DND-41 (cell line): ENCODE data around the gene DSTN.

Experiments
- ATAC-seq: fragments of 200-7000 bp; cut with Tn5 transposase; 3 replicates; pipeline ENCODE4 v1.9.1; 2021; ENCODE audit warnings: low read depth; ENCODE audit not compliant: insufficient read depth
- DNase-seq: peaks from one replicate; pipeline ENCODE4 v3.0.0-alpha.2; 2020
- H2AFZ ChIP-seq: 2 replicates; pipeline ENCODE4 v1.6.0; 2012; ENCODE audit warnings: low read depth, low read length
- H3K27ac ChIP-seq: 2 replicates; pipeline ENCODE4 v1.5.1; 2012; ENCODE audit warnings: low read length, inconsistent platforms
- H3K27me3 ChIP-seq: fragments of 200-600 bp; sonication (generic); 2 replicates; pipeline ENCODE4 v1.6.0; 2012; ENCODE audit warnings: low read length, mild to moderate bottlenecking, inconsistent platforms; ENCODE audit not compliant: insufficient read depth, poor library complexity
- H3K36me3 ChIP-seq: 2 replicates; pipeline ENCODE4 v1.5.1; 2012; ENCODE audit warnings: low read length, inconsistent platforms; ENCODE audit not compliant: insufficient read depth
- H3K4me1 ChIP-seq: 2 replicates; pipeline ENCODE4 v1.5.1; 2012; ENCODE audit warnings: mild to moderate bottlenecking, low read length; ENCODE audit not compliant: insufficient read depth
- H3K4me2 ChIP-seq: 2 replicates; pipeline ENCODE4 v1.6.0; 2012; ENCODE audit warnings: mild to moderate bottlenecking, moderate library complexity, low read length, inconsistent platforms; ENCODE audit not compliant: insufficient read depth
- H3K4me3 ChIP-seq, 2 experiments: fragments of 200-600 bp in 1 of 2; shearing (Covaris generic) in 1 of 2; 2 replicates each; pipeline ENCODE4 v1.5.1; 2012 to 2016; ENCODE audit warnings: inconsistent platforms in 2 of 2, low read length in 2 of 2, mild to moderate bottlenecking in 2 of 2, low read depth in 1 of 2, moderate library complexity in 1 of 2
- H3K79me2 ChIP-seq: 2 replicates; pipeline ENCODE4 v1.6.0; 2012; ENCODE audit warnings: low read length, inconsistent platforms; ENCODE audit not compliant: insufficient read depth
- H3K9ac ChIP-seq: 2 replicates; pipeline ENCODE4 v1.6.0; 2012; ENCODE audit warnings: low read depth, mild to moderate bottlenecking, inconsistent platforms, low read length, moderate library complexity
- H3K9me3 ChIP-seq: 2 replicates; pipeline ENCODE4 v1.5.1; 2012; ENCODE audit warnings: low read length, moderate library complexity, mild to moderate bottlenecking, inconsistent platforms; ENCODE audit not compliant: insufficient read depth, severe bottlenecking
- H4K20me1 ChIP-seq: 2 replicates; pipeline ENCODE4 v1.6.0; 2012; ENCODE audit warnings: low read length; ENCODE audit not compliant: insufficient read depth
- CTCF ChIP-seq: IDR thresholded peaks from 2 replicates; pipeline ENCODE4 v1.5.1; 2012; ENCODE audit warnings: borderline replicate concordance, low read length, moderate library complexity, mild to moderate bottlenecking; ENCODE audit not compliant: poor library complexity, severe bottlenecking; ENCODE audit errors: extremely low read depth
- EZH2 ChIP-seq: IDR thresholded peaks from 3 replicates; pipeline ENCODE4 v1.6.1; 2012; ENCODE audit warnings: borderline replicate concordance, low read depth, mild to moderate bottlenecking, moderate library complexity, low read length, inconsistent platforms; ENCODE audit not compliant: severe bottlenecking

DSTN gene

GRCh38 chr20:17530153-17530552 lies 39.7 kb upstream of the DSTN start:
- H3K36me3 ChIP-seq = no peaks in the 10 kb centered on the region
- no peak overlapping the region for H3K9ac ChIP-seq
- DNase-seq (no peak), ATAC-seq (no peak)
- no peaks in the 10 kb centered on the region for H4K20me1 ChIP-seq
- TF ChIP-seq CTCF = no peak
- TF ChIP-seq EZH2 = no peak
- H3K27me3 ChIP-seq = peaks cover 6% of the 10 kb centered on the region
- no peaks in the 10 kb centered on the region for H3K9me3 ChIP-seq
- H3K4me3 ChIP-seq = no peak overlapping the region
- H3K79me2 ChIP-seq = no peaks in the 10 kb centered on the region
- H3K27ac ChIP-seq = no peak overlapping the region
- no peaks in the 10 kb centered on the region for H3K4me1 ChIP-seq
- no peak overlapping the region for H2AFZ ChIP-seq
- no peak overlapping the region for H3K4me2 ChIP-seq

GRCh38 chr20:17530716-17531664 lies 38.9 kb upstream of the DSTN start, which contains the start of gene BFSP1:
BFSP1 (minus strand) TSS chr20:17531379; CDS start chr20:17531329, 50 bp downstream.
- no peaks in the 10 kb centered on the region for H3K36me3 ChIP-seq
- H3K27me3 ChIP-seq = peaks cover 6% of the 10 kb centered on the region
- no peak for ATAC-seq
- no peak for TF ChIP-seq CTCF
- TF ChIP-seq EZH2 = no peak
- H3K4me2 ChIP-seq = no peak within 1 kb of the TSS
- no peak within 1 kb of the TSS for H3K4me3 ChIP-seq
- H3K4me1 ChIP-seq = no peaks in the 10 kb centered on the region
- H2AFZ ChIP-seq = no peak within 1 kb of the TSS
- H3K79me2 ChIP-seq = no peaks in the 10 kb centered on the region
- H3K9me3 ChIP-seq = no peaks in the 10 kb centered on the region
- no peak within 1 kb of the TSS for H3K27ac ChIP-seq
- H4K20me1 ChIP-seq = no peaks in the 10 kb centered on the region
- no peak within 1 kb of the TSS for H3K9ac ChIP-seq
- DNase-seq = no peak

GRCh38 chr20:17531665-17532025 lies 38.2 kb upstream of the DSTN start:
- no peaks in the 10 kb centered on the region for H4K20me1 ChIP-seq
- ATAC-seq (no peak), DNase-seq (no peak)
- no peak overlapping the region for H2AFZ ChIP-seq
- H3K9me3 ChIP-seq = no peaks in the 10 kb centered on the region
- no peak overlapping the region for H3K9ac ChIP-seq
- no peaks in the 10 kb centered on the region for H3K4me1 ChIP-seq
- H3K27ac ChIP-seq = no peak overlapping the region
- H3K4me3 ChIP-seq = no peak overlapping the region
- no peaks in the 10 kb centered on the region for H3K79me2 ChIP-seq
- peaks cover 6% of the 10 kb centered on the region for H3K27me3 ChIP-seq
- H3K4me2 ChIP-seq = no peak overlapping the region
- H3K36me3 ChIP-seq = no peaks in the 10 kb centered on the region
- no peak for TF ChIP-seq CTCF
- no peak for TF ChIP-seq EZH2
